Measurements from ENCODE around the gene TNFAIP8.

TNFAIP8 gene

GRCh38 chr5:119353213-119353612 is 2.6 kb upstream of the TNFAIP8 start:
- no peaks in the 10 kb centered on the region for H3K36me3 Mint-ChIP-seq (ENCODE audit: low read depth)

DNA sequence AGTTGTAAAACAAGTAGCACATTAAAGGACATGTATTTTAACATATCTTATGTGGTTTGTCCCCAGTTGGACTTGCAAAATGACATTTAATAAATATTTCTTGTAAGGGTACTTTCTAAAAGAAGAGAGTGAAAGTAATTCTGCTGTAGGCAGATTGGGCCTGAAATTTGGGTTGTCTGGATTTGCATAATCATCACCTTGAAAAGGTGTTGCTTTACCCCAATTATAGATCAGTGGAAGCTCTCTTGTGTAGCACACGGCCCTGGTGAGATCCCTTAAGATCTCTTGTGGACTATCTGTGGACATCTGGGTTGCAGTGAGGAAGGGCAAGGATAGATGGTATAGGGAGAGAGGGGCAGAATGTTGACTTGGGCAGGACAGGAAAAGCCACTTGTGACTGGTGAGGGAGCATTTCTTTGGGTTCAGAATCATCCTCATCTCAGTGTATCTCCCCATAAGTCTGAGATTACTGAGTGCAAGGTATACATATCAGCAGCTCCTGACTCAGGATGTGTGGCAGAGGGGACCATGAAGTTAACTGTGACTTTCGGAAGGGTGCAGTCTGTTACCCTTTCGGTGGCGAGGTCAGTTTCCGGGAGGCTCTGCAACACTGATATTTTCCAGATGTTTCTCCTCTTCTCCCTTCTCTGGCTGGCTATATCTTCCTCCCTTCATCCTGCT is 2.0 kb upstream of the TNFAIP8 start:
- Mint-ChIP-seq H3K4me3 (peak overlapping the region; percentile 1 to 40 (median 27)), H3K27ac (peak overlapping the region; percentile 2 to 50 (median 3)), H3K27me3 (ENCODE audit: low read depth) (peaks cover 19% of the 10 kb centered on the region), H3K36me3 (ENCODE audit: low read depth) (no peaks in the 10 kb centered on the region), H3K9me3 (no peaks in the 10 kb centered on the region), H3K4me1 (peaks cover 35% of the 10 kb centered on the region)
- TF ChIP-seq CTCF (IDR thresholded peaks at IDR 0.05; ENCODE audit: unreplicated experiment in 3 of 3) = no peak

More at GRCh38 chr5:119353213-119353612, 2.6 kb upstream of the TNFAIP8 start:
- Mint-ChIP-seq H3K4me3 (no peak overlapping the region), H3K27me3 (ENCODE audit: low read depth) (peaks cover 19% of the 10 kb centered on the region), H3K4me1 (peaks cover 34% of the 10 kb centered on the region), H3K9me3 (no peaks in the 10 kb centered on the region), H3K27ac (peak overlapping the region in 1 of 3 experiments; percentile 50)
- no peak for TF ChIP-seq CTCF (IDR thresholded peaks at IDR 0.05; ENCODE audit: unreplicated experiment in 3 of 3)

DNA sequence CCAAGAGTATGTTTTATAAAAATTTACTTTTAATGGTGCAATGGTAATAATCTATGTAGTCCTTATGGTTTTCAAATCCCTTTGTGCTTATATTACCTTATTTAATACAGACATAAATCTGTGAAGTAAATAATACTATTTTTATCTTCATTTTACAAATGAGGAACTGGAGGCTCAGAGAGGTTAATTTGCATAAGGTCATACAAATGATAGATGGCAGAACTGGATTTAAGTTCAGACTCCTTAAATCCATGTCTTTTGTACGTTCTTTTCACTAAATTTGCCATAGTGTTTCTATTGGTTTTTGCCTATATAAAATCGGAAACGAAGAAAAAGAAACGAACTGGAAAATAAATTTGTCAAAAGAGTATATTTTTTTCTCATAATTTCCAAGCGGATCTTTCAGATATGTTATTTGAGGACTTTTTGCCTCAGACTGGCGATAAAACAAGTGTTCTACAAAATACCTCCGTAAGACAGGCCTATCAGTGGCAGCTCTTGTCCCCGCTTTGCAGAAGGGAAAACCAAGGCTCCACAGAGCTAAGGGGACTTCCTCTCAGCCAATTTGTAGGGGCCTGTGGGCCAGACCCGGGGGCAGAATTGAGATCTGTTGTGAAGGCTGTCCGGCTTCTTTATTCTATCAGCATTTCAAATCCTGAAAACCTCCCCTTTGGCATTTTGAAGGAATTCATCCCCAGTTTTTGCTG is 1.1 kb upstream of the TNFAIP8 start:
- Mint-ChIP-seq H3K4me1 (peaks cover 42% of the 10 kb centered on the region), H3K27me3 (ENCODE audit: low read depth) (peaks cover 19% of the 10 kb centered on the region), H3K9me3 (no peaks in the 10 kb centered on the region), H3K4me3 (peak overlapping the region in 2 of 3 experiments; percentile 29 to 33), H3K27ac (no peak overlapping the region), H3K36me3 (ENCODE audit: low read depth) (no peaks in the 10 kb centered on the region)
- TF ChIP-seq CTCF (IDR thresholded peaks at IDR 0.05; ENCODE audit: unreplicated experiment in 3 of 3) = no peak

DNA sequence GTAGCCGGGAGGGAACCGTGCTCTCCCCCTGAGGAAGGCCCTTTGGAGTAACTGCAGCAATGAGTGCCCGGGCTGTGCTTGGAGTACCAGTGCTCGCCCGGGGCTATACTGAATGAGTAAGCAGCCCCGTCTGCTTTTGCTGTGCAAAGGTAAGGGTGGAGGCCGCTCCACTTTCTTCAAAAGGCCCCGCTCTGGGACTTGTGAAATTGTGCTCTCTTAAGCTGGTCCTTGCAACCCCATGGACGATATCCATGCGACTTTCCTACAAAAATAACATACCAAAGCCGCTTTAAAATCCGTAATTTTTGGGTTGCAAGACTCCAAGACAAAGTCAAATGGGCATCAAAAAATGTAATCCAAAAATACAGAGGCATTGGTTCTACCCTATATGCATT is 578 bp upstream of the TNFAIP8 start:
- Mint-ChIP-seq H3K36me3 (ENCODE audit: low read depth) (no peaks in the 10 kb centered on the region), H3K27me3 (ENCODE audit: low read depth) (peaks cover 19% of the 10 kb centered on the region), H3K4me3 (peak overlapping the region; percentile 90 to 97 (median 93)), H3K9me3 (no peaks in the 10 kb centered on the region), H3K27ac (no peak overlapping the region), H3K4me1 (peaks cover 48% of the 10 kb centered on the region)
- no peak for TF ChIP-seq CTCF (IDR thresholded peaks at IDR 0.05; ENCODE audit: unreplicated experiment in 3 of 3)

GRCh38 chr5:119356612-119357188 is 881 bp downstream of the TNFAIP8 start:
- no peak for TF ChIP-seq CTCF (IDR thresholded peaks at IDR 0.05; ENCODE audit: unreplicated experiment in 3 of 3)
- no peaks in the 10 kb centered on the region for H3K36me3 Mint-ChIP-seq (ENCODE audit: low read depth)

More at GRCh38 chr5:119356612-119357188, 881 bp downstream of the TNFAIP8 start:
- Mint-ChIP-seq H3K4me3 (peak overlapping the region; percentile 90 to 97 (median 93)), H3K27me3 (ENCODE audit: low read depth) (peaks cover 13% of the 10 kb centered on the region), H3K4me1 (peaks cover 56% of the 10 kb centered on the region), H3K27ac (peak overlapping the region; percentile 65 to 91 (median 90)), H3K9me3 (no peaks in the 10 kb centered on the region)

Measured in nephron (organoid).